NCI-H526 treated with DMSO at 0.1 percent for 48 hours (cell line): ENCODE results near the gene RFWD3.
"Not testable (repeated sequence)": the region's sequence is repeated elsewhere in the genome, so short reads cannot be mapped to it uniquely, and the experiment has no call there.

Experiments used
- DNase-seq: peaks from one replicate; lab custom pipeline; 2025; lab: John Stamatoyannopoulos, UW

Gene RFWD3, protein sequence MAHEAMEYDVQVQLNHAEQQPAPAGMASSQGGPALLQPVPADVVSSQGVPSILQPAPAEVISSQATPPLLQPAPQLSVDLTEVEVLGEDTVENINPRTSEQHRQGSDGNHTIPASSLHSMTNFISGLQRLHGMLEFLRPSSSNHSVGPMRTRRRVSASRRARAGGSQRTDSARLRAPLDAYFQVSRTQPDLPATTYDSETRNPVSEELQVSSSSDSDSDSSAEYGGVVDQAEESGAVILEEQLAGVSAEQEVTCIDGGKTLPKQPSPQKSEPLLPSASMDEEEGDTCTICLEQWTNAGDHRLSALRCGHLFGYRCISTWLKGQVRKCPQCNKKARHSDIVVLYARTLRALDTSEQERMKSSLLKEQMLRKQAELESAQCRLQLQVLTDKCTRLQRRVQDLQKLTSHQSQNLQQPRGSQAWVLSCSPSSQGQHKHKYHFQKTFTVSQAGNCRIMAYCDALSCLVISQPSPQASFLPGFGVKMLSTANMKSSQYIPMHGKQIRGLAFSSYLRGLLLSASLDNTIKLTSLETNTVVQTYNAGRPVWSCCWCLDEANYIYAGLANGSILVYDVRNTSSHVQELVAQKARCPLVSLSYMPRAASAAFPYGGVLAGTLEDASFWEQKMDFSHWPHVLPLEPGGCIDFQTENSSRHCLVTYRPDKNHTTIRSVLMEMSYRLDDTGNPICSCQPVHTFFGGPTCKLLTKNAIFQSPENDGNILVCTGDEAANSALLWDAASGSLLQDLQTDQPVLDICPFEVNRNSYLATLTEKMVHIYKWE

DNA sequence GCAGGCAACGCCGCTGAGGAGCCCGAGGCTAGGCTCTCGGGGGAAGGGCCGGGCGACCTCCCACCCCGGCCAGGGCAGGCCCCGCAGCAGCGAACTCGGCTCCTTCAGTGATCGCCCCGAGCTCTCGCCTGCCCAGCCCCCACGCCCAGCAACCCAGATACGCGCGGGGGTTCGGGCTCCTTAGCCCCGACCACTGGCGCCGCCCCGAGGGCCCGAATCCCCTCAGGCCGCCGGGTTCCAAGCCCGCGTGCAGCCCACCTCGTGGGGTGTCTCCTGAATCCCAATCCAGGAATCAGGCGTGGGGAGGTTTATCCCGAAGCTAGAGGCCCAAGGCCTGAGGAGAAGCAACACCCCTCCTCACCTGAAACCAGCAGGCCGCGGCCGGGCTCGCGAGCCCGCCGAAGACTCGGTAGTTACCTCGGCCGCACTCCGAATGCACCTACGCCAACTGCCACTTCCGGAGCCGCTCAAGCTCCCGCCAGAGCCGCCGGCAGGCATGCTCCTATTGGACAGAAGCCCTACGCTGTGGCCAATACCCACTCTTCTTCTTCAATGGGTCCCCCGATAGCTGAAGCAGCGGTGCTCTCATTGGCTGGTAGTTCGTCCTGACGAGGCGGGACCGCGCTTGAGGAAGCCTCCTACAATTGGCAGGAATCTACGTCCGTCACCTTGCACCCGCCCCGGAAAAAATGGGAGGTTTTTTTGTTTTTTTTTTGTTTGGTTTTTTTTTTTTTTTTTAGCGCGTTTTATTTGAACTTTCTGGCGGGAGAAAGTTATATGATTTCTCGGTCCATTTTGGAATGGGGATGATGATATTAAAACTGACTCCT is at the start of gene RFWD3:
Gene RFWD3, minus strand, starts transcription at position 453 of the 830 bp plus-strand sequence. CDS start 5,428 bp downstream, outside the sequence.
- peak; percentile 91 for DNase-seq

DNA sequence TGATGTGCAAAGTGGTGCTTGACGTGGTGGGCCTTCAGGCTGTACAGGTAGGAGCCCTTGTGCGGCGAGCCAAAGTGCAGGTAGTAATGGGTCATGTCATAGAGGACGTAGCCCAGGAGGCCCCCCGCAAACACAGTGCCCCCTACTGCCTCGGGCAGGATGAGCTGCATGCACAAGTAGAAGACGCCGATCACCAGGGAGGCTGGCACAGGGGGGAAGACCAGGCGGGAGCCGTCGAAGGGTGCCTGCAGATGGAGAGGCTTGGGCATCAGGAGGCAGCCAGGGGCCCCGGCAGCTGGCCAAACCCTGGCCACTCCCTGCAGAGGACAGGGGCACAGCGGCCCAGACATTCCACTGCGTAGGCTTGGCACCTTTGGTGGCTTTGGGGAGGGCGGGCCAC is 49.7 kb upstream of the RFWD3 start:
- DNase-seq = no peak

DNA sequence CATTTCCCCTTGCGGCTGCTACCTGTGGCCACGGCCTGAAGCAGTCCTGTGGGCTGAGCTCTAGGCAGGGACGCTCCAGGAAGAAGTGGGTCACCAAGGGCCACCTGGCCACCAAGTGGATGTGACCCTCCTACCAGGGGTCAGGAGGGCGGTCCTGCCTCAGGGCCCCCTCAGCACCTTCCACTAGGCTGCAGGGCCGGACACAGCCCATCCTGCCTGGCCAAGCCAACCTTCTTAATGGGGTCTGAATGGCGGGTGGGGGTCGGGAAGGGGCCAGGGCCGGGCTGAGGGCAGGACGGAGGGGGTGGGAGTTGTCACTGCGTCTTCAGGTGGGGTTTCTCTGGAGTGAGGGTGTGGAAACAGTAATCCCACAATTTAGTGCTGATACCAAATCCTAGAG is 47.2 kb upstream of the RFWD3 start:
- DNase-seq = no peak

DNA sequence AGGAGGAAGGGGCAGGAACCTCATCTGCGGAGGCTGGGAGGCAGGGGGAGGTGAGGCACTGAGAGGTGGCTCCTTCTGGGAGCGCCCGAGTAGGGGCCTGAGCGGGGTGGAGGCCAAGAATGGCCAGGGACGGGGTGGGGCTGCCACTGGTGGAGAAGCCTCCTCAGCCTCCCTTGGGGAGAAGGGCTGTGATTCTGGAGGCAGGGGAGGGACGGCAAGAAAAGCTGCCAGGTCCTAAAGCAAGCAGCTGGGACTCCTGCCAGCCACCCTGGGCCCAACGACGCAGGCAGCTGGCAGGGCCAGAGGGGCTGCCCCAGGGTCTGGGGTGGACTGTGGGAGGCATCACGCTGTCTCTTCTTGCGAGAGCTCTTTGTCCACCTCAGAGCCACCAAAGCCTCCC is 46.6 kb upstream of the RFWD3 start:
- DNase-seq = no peak

DNA sequence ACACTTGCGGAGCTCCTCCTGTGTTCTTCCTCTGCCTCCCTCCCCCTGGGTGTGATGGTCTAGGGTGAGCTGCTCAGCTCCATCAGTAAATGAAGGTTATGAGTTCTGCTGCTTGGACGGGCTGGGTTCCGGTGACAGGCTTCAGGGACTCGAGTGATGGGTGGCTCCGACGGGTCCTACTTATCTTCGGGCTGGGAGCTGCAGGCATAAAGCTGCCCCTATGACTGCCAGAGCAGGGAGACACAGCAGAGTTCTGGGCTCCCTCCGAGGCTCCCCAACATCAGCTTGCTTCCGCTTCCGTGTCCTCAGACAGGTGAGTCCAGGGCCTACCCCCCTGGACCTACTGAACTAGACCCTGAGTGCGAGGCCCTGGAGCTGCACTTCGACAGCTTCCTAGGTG is 45.3 kb upstream of the RFWD3 start:
- no peak for DNase-seq

DNA sequence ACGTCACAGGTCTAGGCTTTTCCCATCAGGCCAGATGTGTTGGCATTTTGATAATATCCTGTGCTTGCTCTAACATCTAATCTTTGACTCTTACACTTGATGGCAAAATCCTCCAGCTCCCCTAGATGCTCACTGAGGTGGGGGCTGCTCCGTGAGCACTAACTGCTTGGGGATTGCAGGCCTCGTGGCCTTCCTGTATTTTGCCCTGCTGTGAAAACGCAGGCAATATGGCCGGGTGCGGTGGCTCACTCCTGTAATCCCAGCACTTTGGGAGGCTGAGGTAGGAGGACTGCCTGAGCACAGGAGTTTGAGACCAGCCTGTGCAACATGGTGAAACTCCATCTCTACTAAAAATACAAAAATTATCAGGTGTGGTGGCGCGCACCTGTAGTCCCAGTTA is 43.7 kb upstream of the RFWD3 start:
- DNase-seq = no peak

DNA sequence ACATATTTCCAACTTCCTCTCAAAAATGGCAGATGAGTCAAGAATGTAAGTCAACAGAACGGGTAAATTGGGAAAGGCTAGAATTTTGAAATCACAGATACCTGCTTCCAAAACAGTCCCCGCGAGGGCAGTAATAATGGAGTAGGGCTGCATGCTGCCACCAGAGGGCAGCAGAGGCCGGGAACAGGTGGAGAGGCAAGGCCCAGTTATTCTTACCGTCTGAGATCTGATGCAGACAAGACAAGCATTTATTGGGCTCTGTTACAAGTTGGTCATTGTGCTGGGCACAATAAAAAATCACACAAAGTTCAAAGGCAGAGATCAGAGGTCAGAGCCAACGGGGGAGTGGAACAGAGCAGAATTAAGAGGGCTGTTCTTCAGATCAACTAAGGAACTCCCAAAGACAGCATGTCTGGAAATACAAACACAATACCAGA is 42.8 kb upstream of the RFWD3 start:
- DNase-seq = peak; percentile 23

DNA sequence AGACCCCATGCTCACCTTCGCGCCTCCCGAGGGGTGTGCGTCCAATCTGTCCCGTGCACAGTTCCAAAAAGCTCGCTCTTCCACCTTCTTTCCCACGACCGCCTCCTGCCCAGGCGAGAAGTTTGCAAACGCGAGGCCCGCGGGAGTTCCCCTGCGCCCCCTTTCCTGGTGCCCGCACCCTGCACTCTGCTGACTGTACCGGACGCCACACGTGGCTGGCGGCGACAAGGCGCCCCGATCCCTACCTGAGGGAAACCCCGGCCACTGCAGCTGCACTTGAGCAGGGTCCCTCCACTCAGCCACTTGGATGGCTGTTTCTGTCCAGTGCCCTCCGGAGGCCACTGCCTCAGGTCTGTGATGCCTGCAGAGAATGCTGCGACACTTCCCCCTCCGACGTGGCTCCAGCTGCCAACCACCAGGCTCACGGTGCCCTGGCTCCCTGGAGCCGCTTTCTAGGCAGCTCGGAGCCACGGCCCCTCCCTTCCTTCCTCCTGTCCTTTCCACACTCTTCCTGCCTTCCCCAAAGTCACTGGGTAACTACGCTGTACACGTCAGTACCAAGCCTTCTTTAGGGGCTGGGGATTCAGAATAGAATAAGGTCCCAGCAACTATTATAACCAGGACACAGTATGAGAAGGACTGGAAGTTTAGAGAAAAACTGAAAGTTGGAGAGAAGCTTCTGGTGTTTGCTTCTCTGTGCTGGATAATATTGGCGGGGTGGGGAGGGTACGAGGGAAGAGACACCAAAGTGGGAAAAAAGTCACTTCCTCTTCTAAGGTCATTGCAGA is 34.0 kb upstream of the RFWD3 start, which contains the start of gene MLKL:
Gene MLKL, minus strand, starts transcription at position 425 of the 788 bp plus-strand sequence. CDS start 5,105 bp downstream, outside the sequence.
- peak; percentile 12 for DNase-seq

DNA sequence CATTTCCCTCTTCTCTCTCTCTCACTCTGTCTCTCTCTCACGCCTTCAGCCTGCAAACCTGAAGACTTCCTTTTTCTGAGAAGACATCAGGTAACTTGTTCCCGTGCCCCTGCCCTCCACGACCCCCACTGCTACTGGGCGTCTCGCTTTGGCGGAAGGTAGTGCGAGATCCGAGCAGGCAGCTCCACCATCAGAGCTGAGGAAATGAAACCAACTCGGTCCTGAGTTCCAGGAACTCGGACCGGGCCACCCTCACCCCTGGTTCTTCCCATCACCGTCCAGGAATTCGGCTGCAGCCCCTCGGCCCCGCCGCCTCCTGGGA is 33.4 kb upstream of the RFWD3 start:
- no peak for DNase-seq

DNA sequence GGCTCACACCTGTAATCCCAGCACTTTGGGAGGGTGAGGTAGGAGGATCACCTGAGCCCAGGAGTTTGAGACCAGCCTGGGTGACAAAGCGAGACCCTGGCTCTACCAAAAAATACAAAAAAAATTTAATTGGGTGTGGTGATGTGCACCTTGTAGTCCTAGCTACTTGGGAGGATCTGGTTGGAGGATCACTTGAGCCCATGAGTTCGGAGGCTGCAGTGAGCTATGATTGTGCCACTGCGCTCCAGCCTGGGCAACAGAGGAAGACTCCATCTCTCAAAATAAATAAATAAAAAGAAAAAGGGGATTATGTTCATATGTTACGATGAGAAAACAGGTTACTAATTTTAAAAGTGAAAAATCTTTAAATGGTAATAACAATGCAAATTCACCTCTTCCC is 33.0 kb upstream of the RFWD3 start:
- DNase-seq = no peak

DNA sequence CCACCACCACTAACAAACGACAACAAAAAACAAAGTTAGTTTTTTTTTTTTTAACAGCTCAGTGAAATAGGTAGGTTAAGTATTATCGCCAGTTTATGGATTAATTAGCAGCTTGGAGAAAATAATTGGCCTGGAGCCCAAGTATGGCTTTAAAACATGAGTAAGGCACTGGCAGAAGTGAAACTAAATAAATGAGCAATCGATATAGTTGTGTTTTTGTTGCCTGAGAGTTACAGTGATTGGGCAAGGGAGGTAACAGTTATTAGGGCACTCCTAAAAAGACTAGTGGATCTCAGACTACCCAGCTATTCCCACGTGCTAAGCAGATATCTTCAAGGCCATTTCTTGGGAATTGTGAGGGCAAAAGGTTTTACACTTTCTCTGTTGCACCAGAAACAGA is 31.5 kb upstream of the RFWD3 start:
- no peak for DNase-seq

DNA sequence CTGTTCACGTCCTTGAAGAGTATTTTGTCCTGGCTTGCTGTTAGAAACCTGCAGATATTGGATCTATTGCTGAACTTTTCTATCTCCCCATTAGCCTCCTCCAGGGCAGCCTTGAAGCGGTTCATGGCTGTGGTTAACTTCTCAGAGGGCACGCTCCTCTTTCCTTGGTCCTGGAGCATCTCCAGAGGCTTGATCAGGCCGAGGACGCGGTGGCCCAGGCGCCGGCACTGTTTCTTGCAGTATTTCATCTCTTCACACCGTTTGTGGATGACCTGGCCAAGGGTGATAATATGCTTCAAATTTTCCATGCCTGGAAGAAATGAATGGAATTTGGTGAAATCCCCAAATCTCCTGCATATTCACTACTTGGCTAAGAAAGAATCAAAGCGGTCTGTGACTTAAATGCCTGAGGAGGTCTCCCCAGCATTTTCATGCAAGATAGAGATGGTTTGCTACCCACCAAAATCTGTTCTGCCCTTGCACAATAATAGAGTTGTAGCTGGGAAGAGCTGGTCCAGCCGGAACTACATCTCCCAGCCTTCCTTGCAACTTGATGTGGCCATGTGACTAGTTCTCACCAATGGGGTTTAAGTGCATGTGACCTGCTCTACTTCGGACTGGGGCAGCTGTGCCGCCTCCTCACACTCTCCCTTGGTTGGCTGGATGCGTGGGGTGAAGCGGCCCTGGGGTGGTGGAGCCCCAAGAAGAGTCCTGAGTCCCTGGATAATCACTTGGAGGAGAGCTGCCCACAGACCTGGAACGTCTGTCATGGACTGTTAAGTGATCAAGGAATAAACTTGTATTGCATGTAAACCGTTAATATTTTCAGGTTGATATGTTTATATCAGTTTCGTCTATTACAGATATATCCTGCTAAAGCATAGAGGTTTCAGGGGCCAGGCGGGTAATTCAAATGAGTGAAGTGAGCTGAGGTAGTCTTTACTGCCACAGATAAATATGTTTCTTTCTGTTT is 29.1 kb upstream of the RFWD3 start:
- DNase-seq = peak; percentile 47

DNA sequence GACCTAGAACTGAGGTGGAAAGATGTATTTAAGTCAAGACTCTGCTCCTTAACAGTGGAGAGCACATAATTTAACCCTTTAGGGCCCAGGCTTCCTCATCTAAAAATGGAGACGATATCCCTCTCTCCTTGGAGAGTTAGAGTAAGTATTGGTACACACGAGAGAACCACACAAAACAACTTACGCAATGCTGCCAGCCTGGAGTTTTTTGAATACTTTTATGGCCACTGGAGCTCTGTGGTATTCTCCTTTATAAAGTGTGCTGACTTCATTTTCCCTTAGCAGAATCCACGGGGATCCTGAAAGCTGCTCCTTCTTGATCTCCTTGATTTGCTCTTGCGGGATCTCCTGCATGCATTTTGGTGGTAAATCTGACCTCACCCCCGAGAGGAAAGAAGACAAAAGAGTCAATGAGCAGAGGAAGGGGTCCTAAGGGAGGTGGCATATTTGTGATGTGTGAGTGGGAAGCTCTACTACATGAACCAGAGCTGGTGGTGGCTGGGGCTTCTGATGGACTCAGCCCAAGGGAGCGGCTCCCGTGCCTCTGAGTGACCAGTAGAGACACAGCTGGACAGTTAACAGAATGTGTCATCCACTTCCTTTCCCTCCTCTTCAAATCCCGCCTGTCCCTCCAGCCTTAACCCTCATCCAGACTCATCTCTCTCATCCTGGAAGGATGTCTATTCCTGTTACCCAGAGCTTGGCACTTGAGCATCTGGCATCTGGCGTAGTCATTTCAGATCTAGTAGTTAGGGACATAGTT is 24.6 kb upstream of the RFWD3 start:
- DNase-seq = no peak

DNA sequence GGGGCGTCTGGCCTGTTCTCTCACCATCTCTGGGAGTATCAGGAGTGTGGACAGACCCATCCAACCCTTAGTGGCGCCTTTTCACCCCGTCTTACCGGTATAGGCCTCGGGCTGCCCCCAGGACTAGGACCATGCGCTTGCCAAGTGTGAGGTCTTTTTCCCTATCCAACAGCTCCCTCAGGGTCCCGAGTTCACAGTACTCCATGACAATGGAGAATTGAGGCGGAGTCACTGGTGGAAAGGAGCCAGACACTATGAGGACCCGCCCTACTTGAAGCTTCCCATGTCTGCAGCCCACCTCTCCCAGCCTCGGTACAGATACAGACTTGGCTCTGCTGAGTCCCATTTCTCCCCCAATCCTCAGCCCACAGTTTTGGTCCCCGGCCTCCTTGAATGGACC is 15.9 kb upstream of the RFWD3 start:
- DNase-seq = no peak

DNA sequence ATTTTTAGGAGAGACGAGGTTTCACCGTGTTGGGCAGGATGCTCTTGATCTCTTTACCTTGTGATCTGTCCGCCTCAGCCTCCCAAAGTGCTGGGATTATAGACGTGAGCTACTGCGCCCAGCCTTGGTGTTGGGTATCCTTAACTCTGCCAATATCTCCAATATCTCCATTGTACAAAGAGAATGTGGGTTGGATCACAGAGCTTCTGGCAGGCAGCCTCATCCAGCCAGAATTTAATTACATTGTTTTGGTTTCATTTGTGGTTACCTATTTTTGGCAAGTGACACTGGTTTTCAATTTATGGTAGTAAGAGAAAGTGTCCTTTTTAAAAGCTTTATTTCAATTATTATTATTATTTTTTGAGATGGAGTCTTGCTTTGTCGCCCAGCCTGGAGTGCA is 14.0 kb upstream of the RFWD3 start:
- DNase-seq = no peak

DNA sequence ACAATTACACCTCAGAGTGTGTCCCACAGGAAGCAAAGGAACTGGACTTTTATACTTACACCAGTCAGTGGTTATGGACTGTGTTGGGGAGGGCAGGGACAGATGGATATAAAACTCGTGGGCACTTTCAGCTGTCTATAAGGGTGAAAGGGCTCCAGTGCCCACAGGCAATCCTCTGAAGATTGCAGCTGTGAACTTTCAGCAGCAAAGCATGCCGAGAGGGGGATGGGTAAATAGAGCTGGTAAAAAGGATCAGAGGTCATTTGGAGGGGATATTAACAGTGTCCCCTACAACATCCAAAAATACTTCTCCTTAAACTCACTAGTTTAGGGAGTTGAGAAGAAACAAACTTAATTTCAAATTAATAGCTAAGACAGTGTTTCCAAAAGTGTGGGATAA is 13.3 kb upstream of the RFWD3 start:
- no peak for DNase-seq

DNA sequence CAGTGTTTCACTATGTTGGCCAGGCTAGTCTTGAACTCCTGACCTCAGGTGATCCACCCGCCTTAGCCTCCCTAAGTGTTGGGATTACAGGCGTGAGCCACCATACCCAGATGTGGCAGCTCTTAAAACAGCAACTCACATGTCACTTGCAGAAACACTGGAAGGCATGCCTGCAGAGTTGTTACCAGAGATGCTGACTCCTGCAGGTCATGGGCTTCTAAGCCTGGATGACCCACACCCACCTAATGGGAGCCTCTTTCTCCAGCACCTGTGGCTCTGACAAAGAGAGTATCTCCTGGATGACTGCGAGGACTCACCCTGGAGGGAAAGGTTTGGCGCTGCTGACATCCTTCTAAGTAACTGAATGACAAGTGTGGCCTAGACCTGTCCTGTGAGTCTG is 11.2 kb upstream of the RFWD3 start:
- DNase-seq = no peak

DNA sequence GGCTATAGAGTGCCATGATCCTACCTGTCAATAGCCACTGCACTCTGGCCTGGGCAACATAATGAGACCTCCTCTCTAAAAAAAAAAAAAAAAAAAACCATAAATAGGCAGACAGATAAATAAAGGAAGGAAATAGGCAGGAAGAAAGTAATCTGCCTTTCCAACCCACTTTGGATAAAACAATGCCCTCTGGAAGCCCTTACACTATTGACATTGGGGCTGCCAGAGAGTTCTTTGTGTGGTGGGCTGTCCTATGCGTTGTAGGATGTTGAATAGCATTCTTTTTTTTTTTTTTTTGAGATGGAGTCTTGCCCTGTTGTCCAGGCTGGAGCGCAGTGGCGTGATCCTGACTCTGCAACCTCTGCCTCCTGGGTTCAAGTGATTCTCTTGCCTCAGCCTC is 7.2 kb upstream of the RFWD3 start:
- no peak for DNase-seq

DNA sequence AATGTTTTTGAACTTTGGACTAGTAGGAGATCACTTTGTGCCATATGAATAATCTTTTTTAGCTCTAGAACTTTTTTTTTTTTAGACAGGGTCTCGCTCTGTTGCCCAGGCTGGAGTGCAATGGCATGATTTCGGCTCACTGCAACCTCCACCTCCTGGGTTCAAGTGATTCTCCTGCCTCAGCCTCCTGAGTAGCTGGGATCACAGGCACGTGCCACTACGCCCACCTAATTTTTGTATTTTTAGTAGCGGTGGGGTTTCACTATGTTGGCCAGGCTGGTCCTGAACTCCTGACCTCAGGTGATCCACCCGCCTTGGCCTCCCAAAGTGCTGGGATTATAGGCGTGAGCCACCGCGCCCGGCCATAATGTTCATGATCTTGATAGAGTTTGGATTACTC is 2.2 kb upstream of the RFWD3 start:
- DNase-seq = not testable (repeated sequence)

DNA sequence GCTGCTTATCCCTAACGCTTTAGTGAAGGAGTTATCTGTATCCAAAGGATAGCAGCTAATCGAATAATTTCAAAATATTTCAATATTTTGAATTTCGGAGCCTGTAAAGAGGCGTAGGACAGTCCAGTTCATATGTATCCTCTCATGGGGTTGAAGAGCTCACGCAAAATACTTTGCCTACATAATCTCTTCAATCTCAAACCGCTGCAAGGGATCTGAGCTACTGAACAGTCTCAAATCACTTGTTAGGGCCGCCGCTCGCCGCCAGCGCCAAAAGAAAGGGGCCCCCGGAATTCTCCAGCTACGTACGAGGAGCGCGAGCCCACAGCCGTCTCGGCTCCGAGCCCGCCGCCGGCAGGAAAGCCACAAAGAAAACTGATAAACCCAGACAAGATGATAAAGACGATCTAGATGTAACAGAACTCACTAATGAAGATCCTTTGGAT is 601 bp upstream of the RFWD3 start:
- no peak for DNase-seq
